Trophoblast cell (in vitro differentiated cells and primary cell): Measurements from ENCODE around the gene HOATZ. TPM values are rescaled to one million over a fixed set of nuclear protein-coding genes. Genes with fewer than 3 reads are reported as not detected.
A peak's percentile ranks its signal among the peaks of the same experiment; 100 is the strongest.

Source experiments
- DNase-seq, 2 donors: peaks; one replicate each; pipeline ENCODE4 v3.0.0-alpha.2; 2016
- H2AFZ ChIP-seq: 2 replicates; pipeline ENCODE4 v1.6.1; 2013; ENCODE audit warnings: low read length, moderate library complexity, mild to moderate bottlenecking; ENCODE audit not compliant: insufficient read depth, poor library complexity
- H2AK5ac ChIP-seq: 2 replicates; pipeline ENCODE4 v1.6.1; 2013; ENCODE audit warnings: mild to moderate bottlenecking, low read length
- H2BK120ac ChIP-seq: 2 replicates; pipeline ENCODE4 v1.6.1; 2013; ENCODE audit warnings: low read length, mild to moderate bottlenecking, moderate library complexity; ENCODE audit not compliant: insufficient read depth, poor library complexity
- H2BK12ac ChIP-seq: 2 replicates; pipeline ENCODE4 v1.6.1; 2013; ENCODE audit warnings: mild to moderate bottlenecking, low read length, moderate library complexity
- H2BK5ac ChIP-seq: 2 replicates; pipeline ENCODE4 v1.6.1; 2013; ENCODE audit warnings: low read length, low read depth, moderate library complexity, mild to moderate bottlenecking; ENCODE audit not compliant: poor library complexity
- H3K14ac ChIP-seq: 2 replicates; pipeline ENCODE4 v1.6.1; 2013; ENCODE audit warnings: mild to moderate bottlenecking, low read length
- H3K18ac ChIP-seq: 2 replicates; pipeline ENCODE4 v1.6.1; 2013; ENCODE audit warnings: mild to moderate bottlenecking, low read length
- H3K23ac ChIP-seq: 2 replicates; pipeline ENCODE4 v1.6.1; 2013; ENCODE audit warnings: low read length
- H3K27ac ChIP-seq: 2 replicates; pipeline ENCODE4 v1.5.1; 2013; ENCODE audit warnings: low read depth, mild to moderate bottlenecking, inconsistent platforms, low read length, moderate library complexity
- H3K27me3 ChIP-seq: 2 replicates; pipeline ENCODE4 v1.6.1; 2013; ENCODE audit warnings: inconsistent platforms, mild to moderate bottlenecking, low read length, moderate library complexity; ENCODE audit not compliant: insufficient read depth
- H3K36me3 ChIP-seq, 2 experiments: 1 replicate in 1 of 2; 2 replicates in 1 of 2; pipeline ENCODE4 v1.6.1; 2013; ENCODE audit warnings: low read length in 2 of 2, mild to moderate bottlenecking in 2 of 2, moderate library complexity in 1 of 2; ENCODE audit not compliant: insufficient read depth in 2 of 2, control insufficient read depth in 1 of 2
- H3K4ac ChIP-seq: 2 replicates; pipeline ENCODE4 v1.6.1; 2013; ENCODE audit warnings: low read depth, mild to moderate bottlenecking, low read length, moderate library complexity
- H3K4me1 ChIP-seq, 2 experiments: 1 replicate in 1 of 2; 2 replicates in 1 of 2; pipeline ENCODE4 v1.6.1; 2013; ENCODE audit warnings: low read length in 2 of 2, mild to moderate bottlenecking in 2 of 2, moderate library complexity in 1 of 2; ENCODE audit not compliant: insufficient read depth in 2 of 2, control insufficient read depth in 1 of 2
- H3K4me2 ChIP-seq: 2 replicates; pipeline ENCODE4 v1.6.1; 2013; ENCODE audit warnings: inconsistent platforms, mild to moderate bottlenecking, low read length, moderate library complexity
- H3K4me3 ChIP-seq: 2 replicates; pipeline ENCODE4 v1.5.1; 2013; ENCODE audit warnings: mild to moderate bottlenecking, low read depth, low read length, inconsistent platforms
- H3K79me1 ChIP-seq: one replicate; pipeline ENCODE4 v1.6.1; 2013; ENCODE audit warnings: low read length
- H3K79me2 ChIP-seq: 2 replicates; pipeline ENCODE4 v1.6.1; 2013; ENCODE audit warnings: low read length, mild to moderate bottlenecking; ENCODE audit not compliant: control insufficient read depth, insufficient read depth, poor library complexity
- H3K9ac ChIP-seq: 2 replicates; pipeline ENCODE4 v1.6.1; 2013; ENCODE audit warnings: mild to moderate bottlenecking, low read length
- H3K9me3 ChIP-seq: 2 replicates; pipeline ENCODE4 v1.6.1; 2013; ENCODE audit warnings: low read depth, mild to moderate bottlenecking, control low read depth, inconsistent platforms, low read length; ENCODE audit not compliant: insufficient read depth
- H4K12ac ChIP-seq: 2 replicates; pipeline ENCODE4 v1.6.1; 2013; ENCODE audit warnings: low read depth, mild to moderate bottlenecking, low read length, moderate library complexity
- H4K8ac ChIP-seq: 2 replicates; pipeline ENCODE4 v1.6.1; 2013; ENCODE audit warnings: low read depth, mild to moderate bottlenecking, low read length, moderate library complexity
- H4K91ac ChIP-seq: one replicate; pipeline ENCODE4 v1.6.1; 2013; ENCODE audit warnings: low read depth, mild to moderate bottlenecking, low read length, moderate library complexity
- WGBS: extraction: QIAGEN DNeasy Blood & Tissue Kit; methylation state at CpG from one replicate; pipeline ENCODE4 v1.1.7; 2013; ENCODE audit warnings: missing lambda C conversion rate; ENCODE audit not compliant: insufficient read length, insufficient coverage; ENCODE audit errors: extremely low coverage; 5-methylcytosine and 5-hydroxymethylcytosine counted together
- polyA plus RNA-seq: library from polyadenylated mRNA; stranded (reverse); fragments of 200-250 nt; gene quantifications from 2 replicates; pipeline ENCODE4 v1.2.3, GENCODE V29; 2013

HOATZ gene
- polyA plus RNA-seq: 1.8 and 2.4 TPM in 2 replicates

DNA sequence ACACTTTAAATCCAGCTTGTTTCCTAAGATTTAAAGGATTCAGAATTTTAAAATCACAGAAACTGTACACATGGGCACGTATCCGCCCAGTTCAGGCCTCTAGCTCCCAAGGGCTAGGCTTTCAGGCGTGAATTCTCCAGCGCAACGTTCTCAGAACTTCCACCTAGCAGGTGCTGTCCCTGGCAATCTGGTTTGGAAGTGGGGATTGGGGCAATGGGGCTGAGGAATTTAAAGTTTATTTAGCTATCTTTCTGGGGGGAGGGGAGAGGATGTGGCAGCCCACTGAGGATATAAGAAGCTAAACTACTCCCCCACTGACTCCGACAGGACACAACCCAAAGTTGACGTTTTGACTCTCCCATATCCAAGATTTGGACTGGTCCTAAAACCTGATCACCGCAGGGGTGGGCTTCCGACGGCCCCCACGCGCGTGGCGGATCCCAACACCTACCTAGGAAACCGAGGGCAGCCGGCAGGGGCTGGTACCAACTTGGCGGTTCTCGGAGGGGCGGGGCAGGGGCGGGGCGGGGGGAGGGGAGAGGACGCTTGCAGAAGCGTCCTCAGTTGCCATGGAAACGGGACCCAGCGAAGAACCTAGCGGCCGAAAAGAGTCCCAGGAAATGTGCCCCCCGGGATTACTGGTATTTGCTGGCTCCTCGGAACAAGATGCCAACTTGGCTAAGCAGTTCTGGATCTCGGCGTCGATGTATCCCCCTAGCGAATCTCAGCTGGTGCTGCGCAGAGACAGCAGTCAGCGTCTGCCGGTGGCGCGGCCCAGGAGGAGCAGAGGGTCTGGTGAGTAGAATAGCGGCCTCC lies at the start of gene HOATZ:
Gene HOATZ (plus strand): TSS at position 563 of the 816 bp plus-strand sequence. CDS start 7 bp downstream, at position 570.
- no CpG with 5 or more reads among the region's 39 CpGs for WGBS
- Histone ChIP-seq H3K27me3 (peaks cover 4% of the 10 kb centered on the region), H2BK12ac (peak within 1 kb of the TSS; percentile 77), H3K27ac (peak within 1 kb of the TSS; percentile 54), H2AFZ (peak within 1 kb of the TSS; percentile 17), H3K4ac (no peak within 1 kb of the TSS), H3K18ac (no peak within 1 kb of the TSS), H2AK5ac (peak within 1 kb of the TSS; percentile 30), H4K8ac (peak within 1 kb of the TSS; percentile 58), H3K4me3 (peak within 1 kb of the TSS; percentile 33), H3K23ac (no peak within 1 kb of the TSS), H3K79me1 (peaks cover 14% of the 10 kb centered on the region), H2BK5ac (no peak within 1 kb of the TSS), H3K36me3 (no peaks in the 10 kb centered on the region), H3K9me3 (no peaks in the 10 kb centered on the region), H2BK120ac (peak within 1 kb of the TSS; percentile 63), H3K9ac (no peak within 1 kb of the TSS), H3K79me2 (peaks cover 5% of the 10 kb centered on the region), H4K91ac (peak within 1 kb of the TSS; percentile 59), H3K14ac (no peak within 1 kb of the TSS), H4K12ac (peak within 1 kb of the TSS; percentile 28), H3K4me1 (peaks cover 13 to 18% of the 10 kb centered on the region in 2 experiments), H3K4me2 (peak within 1 kb of the TSS; percentile 79)
- peak; percentile 7 to 35 for DNase-seq

DNA sequence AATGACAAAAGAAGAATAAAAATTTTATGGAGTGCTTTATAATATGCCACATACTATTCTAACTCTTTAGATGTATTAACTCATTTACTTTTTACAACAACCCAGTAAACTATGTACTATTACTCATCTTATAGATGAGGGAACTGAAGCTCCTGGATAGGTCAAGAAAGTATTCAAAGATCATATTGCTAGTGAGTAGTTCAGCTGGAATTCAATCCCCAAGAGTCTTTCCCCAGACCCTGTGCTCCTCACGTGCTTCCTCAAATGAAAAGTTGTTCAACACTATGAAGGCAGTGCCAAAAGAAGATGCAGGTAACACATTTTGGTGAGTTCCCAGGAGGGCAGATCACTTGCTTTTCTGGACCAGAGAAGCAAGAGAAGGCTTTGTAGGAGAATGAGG lies 49.2 kb upstream of the HOATZ start:
- Histone ChIP-seq H3K79me1 (no peaks in the 10 kb centered on the region), H4K91ac (no peak overlapping the region), H3K14ac (no peak overlapping the region), H3K18ac (no peak overlapping the region), H3K4ac (no peak overlapping the region), H2BK120ac (no peak overlapping the region), H3K9ac (no peak overlapping the region), H4K8ac (no peak overlapping the region), H3K27ac (no peak overlapping the region), H3K9me3 (no peaks in the 10 kb centered on the region), H3K4me3 (no peak overlapping the region), H2AK5ac (no peak overlapping the region), H3K36me3 (no peaks in the 10 kb centered on the region), H3K27me3 (no peaks in the 10 kb centered on the region), H2BK12ac (no peak overlapping the region), H2BK5ac (no peak overlapping the region), H2AFZ (no peak overlapping the region), H3K79me2 (no peaks in the 10 kb centered on the region), H3K4me2 (no peak overlapping the region), H4K12ac (no peak overlapping the region), H3K4me1 (no peaks in the 10 kb centered on the region), H3K23ac (no peak overlapping the region)
- DNase-seq: no peak
- WGBS: no CpG with 5 or more reads among the region's 1 CpG

DNA sequence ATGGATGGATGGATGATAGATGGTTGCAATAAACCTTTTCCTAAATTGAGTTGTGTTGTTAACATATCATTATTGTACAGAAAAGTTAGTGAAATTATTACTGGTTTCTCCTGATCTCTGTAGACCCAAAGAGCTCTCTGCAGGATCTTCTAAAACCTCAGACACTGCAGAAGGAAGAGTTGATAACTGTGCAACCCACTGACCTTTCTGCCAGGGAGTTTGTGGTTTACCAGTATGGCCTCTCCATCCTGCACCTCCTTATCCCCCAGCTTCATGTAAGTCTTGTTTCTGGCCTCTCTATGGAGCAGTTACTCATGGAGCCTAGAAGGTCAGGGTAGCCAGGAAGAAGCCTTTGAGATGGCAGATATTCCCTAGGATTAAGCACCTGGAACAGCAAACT lies 48.0 kb upstream of the HOATZ start:
- H2BK12ac ChIP-seq: no peak overlapping the region
- H3K9me3 ChIP-seq: no peaks in the 10 kb centered on the region
- H3K27ac ChIP-seq: no peak overlapping the region
- no peaks in the 10 kb centered on the region for H3K36me3 ChIP-seq
- H2BK5ac ChIP-seq: no peak overlapping the region
- H3K27me3 ChIP-seq: no peaks in the 10 kb centered on the region
- H4K91ac ChIP-seq: no peak overlapping the region
- H3K18ac ChIP-seq: no peak overlapping the region
- H2AFZ ChIP-seq: no peak overlapping the region
- H3K4me1 ChIP-seq: no peaks in the 10 kb centered on the region
- no peak overlapping the region for H3K4ac ChIP-seq
- H2AK5ac ChIP-seq: no peak overlapping the region
- no peak overlapping the region for H3K4me2 ChIP-seq
- no peak overlapping the region for H3K14ac ChIP-seq
- no peak overlapping the region for H4K12ac ChIP-seq
- H3K23ac ChIP-seq: no peak overlapping the region
- H4K8ac ChIP-seq: no peak overlapping the region
- H2BK120ac ChIP-seq: no peak overlapping the region
- DNase-seq: no peak
- H3K9ac ChIP-seq: no peak overlapping the region
- no peaks in the 10 kb centered on the region for H3K79me2 ChIP-seq
- no peak overlapping the region for H3K4me3 ChIP-seq
- no peaks in the 10 kb centered on the region for H3K79me1 ChIP-seq

DNA sequence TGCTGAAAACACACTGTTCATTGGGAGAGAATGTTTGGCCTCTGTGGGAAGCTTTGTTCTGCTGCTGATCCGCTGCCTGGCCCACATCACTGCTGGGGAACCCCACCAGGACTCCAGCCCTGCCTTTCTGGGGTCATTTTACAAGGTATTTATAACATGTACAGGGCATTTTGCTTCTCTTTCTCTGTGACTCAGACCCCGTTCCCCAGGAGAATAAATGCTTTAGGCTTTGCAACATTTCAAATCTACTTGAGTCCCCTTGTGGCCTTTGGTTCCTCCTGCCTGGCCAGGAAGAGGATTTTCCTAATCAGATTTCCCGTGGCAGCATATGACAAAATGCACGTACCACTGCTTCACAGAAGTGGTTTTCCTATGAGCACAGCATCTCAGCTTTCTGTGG lies 45.4 kb upstream of the HOATZ start:
- peak; percentile 18 to 60 for DNase-seq
- Histone ChIP-seq H3K4me2 (no peak overlapping the region), H3K18ac (no peak overlapping the region), H4K91ac (no peak overlapping the region), H3K36me3 (no peaks in the 10 kb centered on the region), H3K79me2 (no peaks in the 10 kb centered on the region), H3K9me3 (no peaks in the 10 kb centered on the region), H3K27me3 (no peaks in the 10 kb centered on the region), H3K23ac (no peak overlapping the region), H3K4me1 (no peaks in the 10 kb centered on the region), H3K14ac (no peak overlapping the region), H4K12ac (no peak overlapping the region), H2AK5ac (no peak overlapping the region), H2AFZ (no peak overlapping the region), H3K4me3 (no peak overlapping the region), H2BK120ac (no peak overlapping the region), H3K4ac (no peak overlapping the region), H3K9ac (no peak overlapping the region), H3K27ac (no peak overlapping the region), H2BK5ac (no peak overlapping the region), H2BK12ac (no peak overlapping the region), H3K79me1 (no peaks in the 10 kb centered on the region), H4K8ac (no peak overlapping the region)
- no CpG with 5 or more reads among the region's 4 CpGs for WGBS
